ENCODE data around the gene FBXL13.
"Not testable (repeated sequence)": the region's sequence is repeated elsewhere in the genome, so short reads cannot be mapped to it uniquely, and the experiment has no call there.

Gene FBXL13

GRCh38 chr7:102843850-102844249 lies 230.7 kb downstream of the FBXL13 start:
- TF ChIP-seq CTCF (conservative IDR thresholded peaks at IDR 0.05): no peak
- H3K27ac ChIP-seq: no peak overlapping the region

GRCh38 chr7:102842284-102842683 lies 232.3 kb downstream of the FBXL13 start:
- H3K27ac ChIP-seq: no peak overlapping the region
- TF ChIP-seq CTCF (conservative IDR thresholded peaks at IDR 0.05): no peak

GRCh38 chr7:102841290-102841689 lies 233.3 kb downstream of the FBXL13 start:
- no peak for TF ChIP-seq CTCF (conservative IDR thresholded peaks at IDR 0.05)
- H3K27ac ChIP-seq: no peak overlapping the region

- no peak overlapping the region for H3K27ac ChIP-seq
- TF ChIP-seq CTCF (conservative IDR thresholded peaks at IDR 0.05): no peak
Observed at GRCh38 chr7:102840404-102840803, 234.2 kb downstream of the FBXL13 start.

GRCh38 chr7:102838572-102839101 lies 236.0 kb downstream of the FBXL13 start:
- H3K27ac ChIP-seq: not testable (repeated sequence)

GRCh38 chr7:102837802-102838201 lies 236.8 kb downstream of the FBXL13 start:
- TF ChIP-seq CTCF (conservative IDR thresholded peaks at IDR 0.05): no peak
- H3K27ac ChIP-seq: no peak overlapping the region

- no peak for TF ChIP-seq CTCF (conservative IDR thresholded peaks at IDR 0.05)
- no peak overlapping the region for H3K27ac ChIP-seq
Observed at GRCh38 chr7:102836977-102837376, 237.6 kb downstream of the FBXL13 start.

GRCh38 chr7:102836191-102836919 lies 238.2 kb downstream of the FBXL13 start:
- no peak for TF ChIP-seq CTCF (conservative IDR thresholded peaks at IDR 0.05)
- no peak overlapping the region for H3K27ac ChIP-seq
